Measurements from ENCODE around the gene GNG8. TPM values are rescaled to one million over a fixed set of nuclear protein-coding genes. Genes with fewer than 3 reads are reported as not detected.

GNG8 gene
- total and polyA plus RNA-seq, 2 of the 13 experiments (the other 11 are each of a cell fraction or from before 2014, with no cell fraction given): not detected

DNA sequence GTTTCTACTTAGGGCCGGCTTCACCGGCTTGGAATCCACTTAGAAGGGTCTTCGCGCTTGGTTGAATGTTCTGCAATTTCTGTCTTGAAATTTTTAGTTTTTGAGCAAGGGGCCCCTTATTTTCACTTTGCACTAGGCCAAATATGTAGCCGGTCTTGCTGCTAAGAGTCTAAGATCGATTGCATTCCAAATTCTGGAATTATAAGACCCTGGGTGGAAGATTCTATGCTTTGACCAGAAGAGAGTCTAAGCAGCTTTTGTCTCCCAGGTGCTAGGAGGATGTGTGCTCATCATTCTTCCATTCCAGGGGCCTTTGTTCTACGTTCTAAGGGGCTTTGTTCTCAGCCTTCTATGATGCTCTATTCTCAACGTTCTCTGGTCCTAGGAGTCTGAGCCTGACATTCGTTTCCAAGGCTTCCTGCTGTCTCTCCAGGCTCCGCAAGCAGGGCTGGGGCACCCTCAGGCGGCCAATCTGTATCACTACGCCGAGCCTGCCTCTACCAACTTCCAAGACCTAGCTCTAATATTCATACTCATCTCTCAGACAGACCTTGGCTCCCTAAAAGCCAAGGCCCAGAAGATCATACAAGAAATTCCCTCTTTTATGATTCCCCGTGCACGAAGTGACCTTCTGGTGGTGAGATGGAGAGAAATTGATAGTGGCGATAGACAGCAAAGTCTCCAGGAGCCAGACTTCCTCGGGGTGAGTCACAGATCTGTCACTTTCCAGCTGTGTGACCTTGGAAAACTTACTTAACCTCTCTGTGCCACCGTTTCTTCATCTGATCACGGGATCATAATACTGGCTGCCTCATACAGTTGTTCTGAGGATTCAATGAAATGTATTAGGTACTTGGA is 26.0 kb upstream of the GNG8 start (continued):
- TF ChIP-seq, protein P1, sequence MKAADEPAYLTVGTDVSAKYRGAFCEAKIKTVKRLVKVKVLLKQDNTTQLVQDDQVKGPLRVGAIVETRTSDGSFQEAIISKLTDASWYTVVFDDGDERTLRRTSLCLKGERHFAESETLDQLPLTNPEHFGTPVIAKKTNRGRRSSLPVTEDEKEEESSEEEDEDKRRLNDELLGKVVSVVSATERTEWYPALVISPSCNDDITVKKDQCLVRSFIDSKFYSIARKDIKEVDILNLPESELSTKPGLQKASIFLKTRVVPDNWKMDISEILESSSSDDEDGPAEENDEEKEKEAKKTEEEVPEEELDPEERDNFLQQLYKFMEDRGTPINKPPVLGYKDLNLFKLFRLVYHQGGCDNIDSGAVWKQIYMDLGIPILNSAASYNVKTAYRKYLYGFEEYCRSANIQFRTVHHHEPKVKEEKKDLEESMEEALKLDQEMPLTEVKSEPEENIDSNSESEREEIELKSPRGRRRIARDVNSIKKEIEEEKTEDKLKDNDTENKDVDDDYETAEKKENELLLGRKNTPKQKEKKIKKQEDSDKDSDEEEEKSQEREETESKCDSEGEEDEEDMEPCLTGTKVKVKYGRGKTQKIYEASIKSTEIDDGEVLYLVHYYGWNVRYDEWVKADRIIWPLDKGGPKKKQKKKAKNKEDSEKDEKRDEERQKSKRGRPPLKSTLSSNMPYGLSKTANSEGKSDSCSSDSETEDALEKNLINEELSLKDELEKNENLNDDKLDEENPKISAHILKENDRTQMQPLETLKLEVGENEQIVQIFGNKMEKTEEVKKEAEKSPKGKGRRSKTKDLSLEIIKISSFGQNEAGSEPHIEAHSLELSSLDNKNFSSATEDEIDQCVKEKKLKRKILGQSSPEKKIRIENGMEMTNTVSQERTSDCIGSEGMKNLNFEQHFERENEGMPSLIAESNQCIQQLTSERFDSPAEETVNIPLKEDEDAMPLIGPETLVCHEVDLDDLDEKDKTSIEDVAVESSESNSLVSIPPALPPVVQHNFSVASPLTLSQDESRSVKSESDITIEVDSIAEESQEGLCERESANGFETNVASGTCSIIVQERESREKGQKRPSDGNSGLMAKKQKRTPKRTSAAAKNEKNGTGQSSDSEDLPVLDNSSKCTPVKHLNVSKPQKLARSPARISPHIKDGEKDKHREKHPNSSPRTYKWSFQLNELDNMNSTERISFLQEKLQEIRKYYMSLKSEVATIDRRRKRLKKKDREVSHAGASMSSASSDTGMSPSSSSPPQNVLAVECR (CRISPR knock-in tag; IDR thresholded peaks at IDR 0.05; ENCODE audit: borderline replicate concordance): 0 out of 2 replicates have a peak, but pooled peaks have one; percentile 0
- TF ChIP-seq ZZZ3 (CRISPR knock-in tag; IDR thresholded peaks at IDR 0.05; ENCODE audit: borderline replicate concordance): no peak
- TF ChIP-seq, protein P2, sequence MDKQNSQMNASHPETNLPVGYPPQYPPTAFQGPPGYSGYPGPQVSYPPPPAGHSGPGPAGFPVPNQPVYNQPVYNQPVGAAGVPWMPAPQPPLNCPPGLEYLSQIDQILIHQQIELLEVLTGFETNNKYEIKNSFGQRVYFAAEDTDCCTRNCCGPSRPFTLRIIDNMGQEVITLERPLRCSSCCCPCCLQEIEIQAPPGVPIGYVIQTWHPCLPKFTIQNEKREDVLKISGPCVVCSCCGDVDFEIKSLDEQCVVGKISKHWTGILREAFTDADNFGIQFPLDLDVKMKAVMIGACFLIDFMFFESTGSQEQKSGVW (CRISPR knock-in tag; IDR thresholded peaks at IDR 0.05; ENCODE audit: borderline replicate concordance): no peak
- TF ChIP-seq, protein P3, sequence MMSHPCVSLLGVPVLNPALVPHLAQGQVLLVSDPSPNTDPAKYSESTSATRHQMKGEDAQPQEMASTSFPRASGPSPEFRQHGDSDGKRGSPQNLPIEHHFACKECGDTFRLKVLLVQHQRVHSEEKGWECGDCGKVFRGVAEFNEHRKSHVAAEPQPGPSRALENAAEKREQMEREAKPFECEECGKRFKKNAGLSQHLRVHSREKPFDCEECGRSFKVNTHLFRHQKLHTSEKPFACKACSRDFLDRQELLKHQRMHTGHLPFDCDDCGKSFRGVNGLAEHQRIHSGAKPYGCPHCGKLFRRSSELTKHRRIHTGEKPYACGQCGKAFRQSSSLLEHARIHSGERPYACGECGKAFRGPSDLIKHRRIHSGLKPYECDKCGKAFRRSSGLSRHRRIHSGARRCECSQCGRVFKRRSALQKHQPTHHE (CRISPR knock-in tag; IDR thresholded peaks at IDR 0.05; ENCODE audit: borderline replicate concordance): no peak
- TF ChIP-seq ZNF263 (CRISPR knock-in tag; IDR thresholded peaks at IDR 0.05): peak; percentile 81
- TF ChIP-seq, protein P4, sequence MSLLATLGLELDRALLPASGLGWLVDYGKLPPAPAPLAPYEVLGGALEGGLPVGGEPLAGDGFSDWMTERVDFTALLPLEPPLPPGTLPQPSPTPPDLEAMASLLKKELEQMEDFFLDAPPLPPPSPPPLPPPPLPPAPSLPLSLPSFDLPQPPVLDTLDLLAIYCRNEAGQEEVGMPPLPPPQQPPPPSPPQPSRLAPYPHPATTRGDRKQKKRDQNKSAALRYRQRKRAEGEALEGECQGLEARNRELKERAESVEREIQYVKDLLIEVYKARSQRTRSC (CRISPR knock-in tag; IDR thresholded peaks at IDR 0.05; ENCODE audit: low read depth): no peak
- TF ChIP-seq MED1 (CRISPR knock-in tag; IDR thresholded peaks at IDR 0.05): peak; percentile 33; the same call in 1 of the 2 replicates
- TF ChIP-seq, protein P5, sequence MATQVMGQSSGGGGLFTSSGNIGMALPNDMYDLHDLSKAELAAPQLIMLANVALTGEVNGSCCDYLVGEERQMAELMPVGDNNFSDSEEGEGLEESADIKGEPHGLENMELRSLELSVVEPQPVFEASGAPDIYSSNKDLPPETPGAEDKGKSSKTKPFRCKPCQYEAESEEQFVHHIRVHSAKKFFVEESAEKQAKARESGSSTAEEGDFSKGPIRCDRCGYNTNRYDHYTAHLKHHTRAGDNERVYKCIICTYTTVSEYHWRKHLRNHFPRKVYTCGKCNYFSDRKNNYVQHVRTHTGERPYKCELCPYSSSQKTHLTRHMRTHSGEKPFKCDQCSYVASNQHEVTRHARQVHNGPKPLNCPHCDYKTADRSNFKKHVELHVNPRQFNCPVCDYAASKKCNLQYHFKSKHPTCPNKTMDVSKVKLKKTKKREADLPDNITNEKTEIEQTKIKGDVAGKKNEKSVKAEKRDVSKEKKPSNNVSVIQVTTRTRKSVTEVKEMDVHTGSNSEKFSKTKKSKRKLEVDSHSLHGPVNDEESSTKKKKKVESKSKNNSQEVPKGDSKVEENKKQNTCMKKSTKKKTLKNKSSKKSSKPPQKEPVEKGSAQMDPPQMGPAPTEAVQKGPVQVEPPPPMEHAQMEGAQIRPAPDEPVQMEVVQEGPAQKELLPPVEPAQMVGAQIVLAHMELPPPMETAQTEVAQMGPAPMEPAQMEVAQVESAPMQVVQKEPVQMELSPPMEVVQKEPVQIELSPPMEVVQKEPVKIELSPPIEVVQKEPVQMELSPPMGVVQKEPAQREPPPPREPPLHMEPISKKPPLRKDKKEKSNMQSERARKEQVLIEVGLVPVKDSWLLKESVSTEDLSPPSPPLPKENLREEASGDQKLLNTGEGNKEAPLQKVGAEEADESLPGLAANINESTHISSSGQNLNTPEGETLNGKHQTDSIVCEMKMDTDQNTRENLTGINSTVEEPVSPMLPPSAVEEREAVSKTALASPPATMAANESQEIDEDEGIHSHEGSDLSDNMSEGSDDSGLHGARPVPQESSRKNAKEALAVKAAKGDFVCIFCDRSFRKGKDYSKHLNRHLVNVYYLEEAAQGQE (IDR thresholded peaks at IDR 0.05; ENCODE audit: borderline replicate concordance in 1 of 2, low read depth in 1 of 2, low read length in 2 of 2): no peak
- TF ChIP-seq, protein P6, sequence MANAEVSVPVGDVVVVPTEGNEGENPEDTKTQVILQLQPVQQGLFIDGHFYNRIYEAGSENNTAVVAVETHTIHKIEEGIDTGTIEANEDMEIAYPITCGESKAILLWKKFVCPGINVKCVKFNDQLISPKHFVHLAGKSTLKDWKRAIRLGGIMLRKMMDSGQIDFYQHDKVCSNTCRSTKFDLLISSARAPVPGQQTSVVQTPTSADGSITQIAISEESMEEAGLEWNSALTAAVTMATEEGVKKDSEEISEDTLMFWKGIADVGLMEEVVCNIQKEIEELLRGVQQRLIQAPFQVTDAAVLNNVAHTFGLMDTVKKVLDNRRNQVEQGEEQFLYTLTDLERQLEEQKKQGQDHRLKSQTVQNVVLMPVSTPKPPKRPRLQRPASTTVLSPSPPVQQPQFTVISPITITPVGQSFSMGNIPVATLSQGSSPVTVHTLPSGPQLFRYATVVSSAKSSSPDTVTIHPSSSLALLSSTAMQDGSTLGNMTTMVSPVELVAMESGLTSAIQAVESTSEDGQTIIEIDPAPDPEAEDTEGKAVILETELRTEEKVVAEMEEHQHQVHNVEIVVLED (CRISPR knock-in tag; IDR thresholded peaks at IDR 0.05; ENCODE audit: borderline replicate concordance): no peak
- no peak for TF ChIP-seq NFE2 (CRISPR knock-in tag; IDR thresholded peaks at IDR 0.05)
- TF ChIP-seq MAZ (IDR thresholded peaks at IDR 0.05; ENCODE audit: borderline replicate concordance, low read depth, low read length): no peak
- no peak for TF ChIP-seq MAZ (CRISPR knock-in tag; IDR thresholded peaks at IDR 0.05; ENCODE audit: low read depth)
